ENCODE measurements around the gene MYH15.

Gene MYH15

DNA sequence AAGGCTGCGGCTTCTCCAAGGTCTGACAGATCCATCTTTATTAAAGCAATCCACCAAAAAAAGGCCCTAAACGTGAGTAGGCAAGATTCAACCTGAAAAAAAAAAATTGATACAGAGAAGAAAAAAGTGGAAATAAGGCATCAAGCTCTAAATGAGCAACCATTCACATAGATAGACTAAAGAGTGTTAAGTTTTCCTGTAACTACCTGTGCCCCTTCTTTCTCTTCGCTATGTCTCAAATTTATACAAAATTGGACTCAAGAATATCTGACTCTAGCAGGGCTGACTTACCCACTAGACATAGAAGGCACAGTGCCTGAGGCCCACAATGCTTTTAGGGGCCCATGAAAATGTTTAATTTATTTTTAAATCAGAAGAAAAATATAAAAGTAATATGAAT, at the start of gene MYH15:
Gene MYH15 (minus strand): TSS at position 101 of the 400 bp plus-strand sequence. CDS start 66 bp downstream, at position 35.
- H3K36me3 ChIP-seq (ENCODE audit: control insufficient read depth, insufficient read depth, low read length), result no peaks in the 10 kb centered on the region
- no peak within 1 kb of the TSS for H3K4me3 ChIP-seq (ENCODE audit: low read length)
- H3K4me1 ChIP-seq (ENCODE audit: control insufficient read depth, insufficient read depth, low read length), result no peaks in the 10 kb centered on the region
- H3K27me3 ChIP-seq (ENCODE audit: control insufficient read depth, insufficient read depth, low read length), result no peaks in the 10 kb centered on the region
- no peak within 1 kb of the TSS for H3K27ac ChIP-seq (ENCODE audit: low read depth, low read length)
- no peak within 1 kb of the TSS for H3K9ac ChIP-seq (ENCODE audit: low read length)

DNA sequence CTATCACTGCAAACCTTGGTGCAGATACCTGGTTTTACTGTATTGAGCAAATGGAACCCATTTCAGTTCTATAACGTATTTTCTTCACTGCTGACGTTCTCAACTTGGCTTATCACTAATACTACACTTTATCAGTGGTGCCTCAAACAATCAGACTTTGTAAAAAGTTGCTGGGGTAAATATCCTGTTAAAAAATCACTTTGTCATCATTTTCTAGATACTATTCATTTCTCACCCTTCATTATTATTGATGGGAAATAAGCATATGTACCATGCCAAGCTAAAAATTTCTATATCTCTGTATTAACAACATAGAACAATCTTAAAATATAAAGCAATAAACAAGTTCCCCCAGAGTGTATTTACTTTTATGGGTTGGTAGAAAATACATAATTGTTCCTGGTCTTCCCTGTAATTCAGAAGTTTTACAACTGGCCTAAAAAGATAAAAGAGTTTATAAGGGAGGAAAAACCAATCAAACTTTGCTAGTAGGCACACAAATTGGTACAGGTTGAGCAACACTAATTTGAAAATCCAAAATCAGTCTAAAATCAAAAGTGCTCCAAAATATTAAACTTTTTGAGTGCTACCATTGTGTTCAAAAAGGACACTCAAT, 45.7 kb upstream of the MYH15 start:
- no peak overlapping the region for H3K9ac ChIP-seq (ENCODE audit: low read length)
- H3K4me3 ChIP-seq (ENCODE audit: low read length), result no peak overlapping the region
- H3K27ac ChIP-seq (ENCODE audit: low read depth, low read length), result no peak overlapping the region
- H3K36me3 ChIP-seq (ENCODE audit: control insufficient read depth, insufficient read depth, low read length), result no peaks in the 10 kb centered on the region
- no peaks in the 10 kb centered on the region for H3K27me3 ChIP-seq (ENCODE audit: control insufficient read depth, insufficient read depth, low read length)
- H3K4me1 ChIP-seq (ENCODE audit: control insufficient read depth, insufficient read depth, low read length), result no peaks in the 10 kb centered on the region

DNA sequence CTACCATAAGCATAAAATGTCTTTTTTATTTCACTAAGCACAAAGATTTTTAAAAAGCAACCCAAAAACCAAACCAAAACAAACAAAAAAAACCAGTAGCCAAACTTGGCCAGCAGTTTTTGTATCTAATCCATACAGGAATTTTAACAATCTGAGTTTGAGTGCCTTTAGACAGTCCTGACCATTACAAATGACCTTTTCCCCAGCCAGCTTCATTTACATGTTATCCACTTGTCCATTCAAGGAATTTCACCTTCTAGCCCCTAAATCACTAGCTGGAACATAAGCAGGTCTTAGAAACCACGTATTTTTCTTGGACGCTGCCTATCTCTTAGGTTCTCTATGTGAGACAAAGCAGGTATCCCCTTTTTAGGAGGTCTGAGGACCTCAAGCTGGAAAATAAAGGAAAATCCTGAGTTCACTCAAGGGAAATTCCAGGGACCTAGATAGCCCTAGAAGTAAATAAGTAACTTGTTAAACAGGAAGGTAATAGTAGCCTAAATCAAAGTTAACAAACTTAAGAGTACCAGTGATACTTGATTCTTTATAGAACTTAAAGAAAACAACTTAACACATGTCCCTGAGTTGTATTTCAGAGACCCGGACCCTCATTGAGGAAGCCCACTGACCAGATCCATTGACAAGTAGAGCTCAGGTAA, 44.6 kb upstream of the MYH15 start:
- no peaks in the 10 kb centered on the region for H3K4me1 ChIP-seq (ENCODE audit: control insufficient read depth, insufficient read depth, low read length)
- H3K36me3 ChIP-seq (ENCODE audit: control insufficient read depth, insufficient read depth, low read length), result no peaks in the 10 kb centered on the region
- no peaks in the 10 kb centered on the region for H3K27me3 ChIP-seq (ENCODE audit: control insufficient read depth, insufficient read depth, low read length)
- H3K27ac ChIP-seq (ENCODE audit: low read depth, low read length), result no peak overlapping the region
- no peak overlapping the region for H3K9ac ChIP-seq (ENCODE audit: low read length)
- H3K4me3 ChIP-seq (ENCODE audit: low read length), result no peak overlapping the region

DNA sequence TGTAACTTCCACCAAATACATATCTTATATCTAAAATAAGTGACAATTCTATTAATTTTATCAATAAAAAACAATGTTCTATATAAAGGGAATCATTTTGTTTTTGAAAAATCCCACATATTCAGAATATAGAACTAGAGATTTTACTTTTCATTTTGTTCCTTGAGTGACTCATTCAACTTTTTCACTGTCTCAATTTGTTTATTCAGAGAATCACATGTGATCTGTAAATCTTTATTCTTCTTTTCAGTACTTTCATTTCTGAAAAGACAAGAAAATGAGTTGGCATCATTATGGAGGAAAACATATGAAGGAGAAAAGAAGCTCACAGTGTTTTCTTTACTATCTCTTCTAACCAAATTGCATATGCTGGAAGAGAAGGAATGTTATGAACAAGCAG, 43.8 kb upstream of the MYH15 start:
- H3K27me3 ChIP-seq (ENCODE audit: control insufficient read depth, insufficient read depth, low read length), result no peaks in the 10 kb centered on the region
- H3K27ac ChIP-seq (ENCODE audit: low read depth, low read length), result no peak overlapping the region
- H3K4me3 ChIP-seq (ENCODE audit: low read length), result no peak overlapping the region
- no peaks in the 10 kb centered on the region for H3K4me1 ChIP-seq (ENCODE audit: control insufficient read depth, insufficient read depth, low read length)
- H3K36me3 ChIP-seq (ENCODE audit: control insufficient read depth, insufficient read depth, low read length), result no peaks in the 10 kb centered on the region
- no peak overlapping the region for H3K9ac ChIP-seq (ENCODE audit: low read length)

DNA sequence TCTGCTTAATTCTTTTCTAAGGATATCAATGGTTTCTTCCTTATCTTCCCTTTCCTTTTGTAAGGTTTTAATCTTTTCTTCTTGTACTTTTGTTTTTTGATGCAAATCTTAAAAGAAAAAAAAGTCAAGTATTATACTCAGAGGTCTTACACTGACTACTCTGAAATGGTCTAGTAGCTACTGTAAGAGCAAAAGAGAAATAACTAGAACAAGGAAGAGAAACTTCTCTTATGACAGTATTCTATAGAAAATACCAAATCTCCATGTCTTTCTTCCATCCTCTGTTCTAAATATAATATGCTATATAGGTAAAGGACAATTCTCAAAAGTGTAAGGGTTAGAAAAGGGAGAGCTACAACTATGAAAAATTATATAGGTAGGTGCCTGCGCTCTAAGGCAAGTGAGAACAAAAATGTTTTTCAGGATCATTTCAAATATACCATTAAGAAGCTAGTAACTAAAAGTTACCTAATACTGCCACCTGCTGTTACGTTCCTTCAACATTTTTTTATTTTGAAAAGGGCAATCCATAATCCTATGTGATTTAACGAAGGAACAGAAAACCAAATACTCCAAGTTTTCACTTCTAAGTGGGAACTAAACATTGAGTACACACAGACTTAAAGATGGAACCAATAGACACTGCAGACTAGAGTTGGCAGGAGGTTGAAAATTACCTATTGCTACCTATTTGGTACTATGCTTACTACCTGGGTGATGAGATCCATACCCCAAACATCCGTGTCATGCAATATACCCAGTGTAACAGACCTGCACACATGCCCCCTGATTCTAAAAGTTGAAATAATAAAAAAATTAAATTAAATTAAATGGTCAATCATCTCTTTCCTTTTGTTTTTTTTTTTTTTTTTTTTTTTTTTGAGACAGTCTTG, 42.1 kb upstream of the MYH15 start:
- no peak overlapping the region for H3K4me3 ChIP-seq (ENCODE audit: low read length)

DNA sequence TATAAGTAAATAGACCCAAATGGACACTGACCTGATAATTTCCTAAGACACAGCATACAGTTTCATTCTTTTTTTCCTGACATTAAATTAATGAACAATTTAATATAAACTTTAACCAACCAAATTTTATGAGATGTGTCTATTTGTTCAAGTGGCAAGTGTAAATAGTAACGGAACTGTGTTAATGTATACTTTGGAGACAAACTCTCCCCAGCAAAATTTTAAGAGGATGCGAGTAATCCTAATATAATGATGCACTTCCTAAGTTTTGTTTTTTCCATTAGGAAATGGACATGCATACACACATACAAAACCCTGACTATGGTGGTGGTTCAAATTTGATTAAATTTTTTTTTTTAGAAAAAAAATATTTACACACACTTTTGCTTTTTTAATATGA, 38.5 kb upstream of the MYH15 start:
- Histone ChIP-seq H3K36me3 (ENCODE audit: control insufficient read depth, insufficient read depth, low read length) (no peaks in the 10 kb centered on the region), H3K27me3 (ENCODE audit: control insufficient read depth, insufficient read depth, low read length) (no peaks in the 10 kb centered on the region), H3K4me3 (ENCODE audit: low read length) (no peak overlapping the region), H3K4me1 (ENCODE audit: control insufficient read depth, insufficient read depth, low read length) (no peaks in the 10 kb centered on the region), H3K9ac (ENCODE audit: low read length) (no peak overlapping the region), H3K27ac (ENCODE audit: low read depth, low read length) (no peak overlapping the region)

More for the DNA sequence above, 42.1 kb upstream of the MYH15 start:
- Histone ChIP-seq H3K4me1 (ENCODE audit: control insufficient read depth, insufficient read depth, low read length) (no peaks in the 10 kb centered on the region), H3K36me3 (ENCODE audit: control insufficient read depth, insufficient read depth, low read length) (no peaks in the 10 kb centered on the region), H3K9ac (ENCODE audit: low read length) (no peak overlapping the region), H3K27me3 (ENCODE audit: control insufficient read depth, insufficient read depth, low read length) (no peaks in the 10 kb centered on the region), H3K27ac (ENCODE audit: low read depth, low read length) (no peak overlapping the region)

DNA sequence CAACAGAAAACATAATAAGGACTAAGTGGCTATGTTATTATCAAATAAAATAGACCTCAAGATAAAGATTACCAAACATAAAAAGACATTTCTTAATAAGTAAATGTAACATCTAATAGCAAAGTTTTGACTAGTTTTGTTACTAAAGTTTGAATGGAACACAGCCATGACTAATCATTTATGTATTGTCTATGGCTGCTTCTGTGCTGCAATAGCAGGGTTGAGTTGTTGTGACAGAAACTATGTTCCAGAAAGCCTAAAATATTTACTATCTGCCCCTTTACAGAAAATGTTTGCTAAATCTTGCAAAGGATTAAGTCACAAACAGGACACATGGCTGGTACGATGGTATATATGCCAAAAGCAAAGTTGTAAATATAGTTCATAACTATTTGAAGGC, 37.9 kb upstream of the MYH15 start:
- Histone ChIP-seq H3K27me3 (ENCODE audit: control insufficient read depth, insufficient read depth, low read length) (no peaks in the 10 kb centered on the region), H3K9ac (ENCODE audit: low read length) (no peak overlapping the region), H3K36me3 (ENCODE audit: control insufficient read depth, insufficient read depth, low read length) (no peaks in the 10 kb centered on the region), H3K4me1 (ENCODE audit: control insufficient read depth, insufficient read depth, low read length) (no peaks in the 10 kb centered on the region), H3K4me3 (ENCODE audit: low read length) (no peak overlapping the region), H3K27ac (ENCODE audit: low read depth, low read length) (no peak overlapping the region)

DNA sequence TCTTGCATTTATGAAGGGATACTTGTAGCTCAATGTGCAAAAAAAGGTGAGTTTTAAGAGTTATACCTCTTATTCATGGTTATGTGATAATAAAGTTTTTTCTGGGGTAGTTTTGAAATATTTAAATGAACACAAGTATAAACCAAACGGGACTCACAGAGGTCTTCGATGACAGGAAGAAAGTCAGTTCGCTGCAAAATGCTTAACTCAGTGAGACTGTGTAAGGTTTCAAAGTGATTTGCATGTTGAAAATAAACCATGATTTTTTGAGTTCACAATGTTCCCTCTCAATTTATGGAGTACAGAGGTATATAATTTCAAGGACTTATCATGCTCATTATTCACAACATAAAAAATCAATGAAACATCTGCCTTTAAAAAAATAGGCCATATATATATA, 36.3 kb upstream of the MYH15 start:
- Histone ChIP-seq H3K9ac (ENCODE audit: low read length) (no peak overlapping the region), H3K36me3 (ENCODE audit: control insufficient read depth, insufficient read depth, low read length) (no peaks in the 10 kb centered on the region), H3K4me3 (ENCODE audit: low read length) (no peak overlapping the region), H3K4me1 (ENCODE audit: control insufficient read depth, insufficient read depth, low read length) (no peaks in the 10 kb centered on the region), H3K27ac (ENCODE audit: low read depth, low read length) (no peak overlapping the region), H3K27me3 (ENCODE audit: control insufficient read depth, insufficient read depth, low read length) (no peaks in the 10 kb centered on the region)

DNA sequence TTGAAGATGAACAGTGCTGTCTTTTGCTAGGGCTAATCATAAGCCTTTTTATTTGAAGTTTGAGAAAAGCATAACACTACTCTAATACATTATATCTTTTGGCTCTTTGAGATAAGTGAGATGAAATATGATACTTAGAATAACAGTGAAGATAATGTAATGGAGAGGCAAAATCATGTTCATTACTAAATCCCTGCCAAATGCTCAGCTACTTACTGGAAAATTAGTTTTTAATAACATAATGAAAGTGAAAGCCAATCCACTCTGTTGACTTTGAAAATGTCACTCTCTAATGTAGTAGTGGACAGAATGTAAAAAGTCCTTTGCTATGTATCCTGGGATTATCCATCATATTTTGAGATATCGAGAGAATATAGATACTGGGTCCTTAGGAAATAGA, 35.9 kb upstream of the MYH15 start:
- Histone ChIP-seq H3K9ac (ENCODE audit: low read length) (no peak overlapping the region), H3K27me3 (ENCODE audit: control insufficient read depth, insufficient read depth, low read length) (no peaks in the 10 kb centered on the region), H3K36me3 (ENCODE audit: control insufficient read depth, insufficient read depth, low read length) (no peaks in the 10 kb centered on the region), H3K27ac (ENCODE audit: low read depth, low read length) (no peak overlapping the region), H3K4me1 (ENCODE audit: control insufficient read depth, insufficient read depth, low read length) (no peaks in the 10 kb centered on the region), H3K4me3 (ENCODE audit: low read length) (no peak overlapping the region)

DNA sequence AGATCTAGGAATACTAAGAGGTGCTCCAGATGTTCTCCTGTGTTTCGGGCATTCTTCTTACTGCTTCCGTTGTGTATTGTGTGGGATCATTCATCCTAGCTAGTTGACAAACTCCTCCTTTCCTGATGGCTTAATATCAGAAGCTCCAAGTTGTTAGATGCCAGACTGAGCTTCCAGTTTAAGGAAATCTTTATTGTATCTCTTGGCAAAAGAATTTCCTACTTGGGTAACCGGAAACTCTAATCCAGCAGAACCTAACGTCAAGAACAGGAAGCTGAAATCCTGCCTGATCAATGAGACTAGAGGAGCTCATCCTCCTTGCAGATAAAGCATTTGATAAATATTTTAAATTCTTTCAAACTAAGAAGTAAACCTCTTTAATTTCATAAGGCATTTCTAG, 27.7 kb upstream of the MYH15 start:
- H3K27me3 ChIP-seq (ENCODE audit: control insufficient read depth, insufficient read depth, low read length), result no peaks in the 10 kb centered on the region
- H3K4me1 ChIP-seq (ENCODE audit: control insufficient read depth, insufficient read depth, low read length), result no peaks in the 10 kb centered on the region
- H3K36me3 ChIP-seq (ENCODE audit: control insufficient read depth, insufficient read depth, low read length), result no peaks in the 10 kb centered on the region
- no peak overlapping the region for H3K9ac ChIP-seq (ENCODE audit: low read length)
- H3K27ac ChIP-seq (ENCODE audit: low read depth, low read length), result no peak overlapping the region
- no peak overlapping the region for H3K4me3 ChIP-seq (ENCODE audit: low read length)

DNA sequence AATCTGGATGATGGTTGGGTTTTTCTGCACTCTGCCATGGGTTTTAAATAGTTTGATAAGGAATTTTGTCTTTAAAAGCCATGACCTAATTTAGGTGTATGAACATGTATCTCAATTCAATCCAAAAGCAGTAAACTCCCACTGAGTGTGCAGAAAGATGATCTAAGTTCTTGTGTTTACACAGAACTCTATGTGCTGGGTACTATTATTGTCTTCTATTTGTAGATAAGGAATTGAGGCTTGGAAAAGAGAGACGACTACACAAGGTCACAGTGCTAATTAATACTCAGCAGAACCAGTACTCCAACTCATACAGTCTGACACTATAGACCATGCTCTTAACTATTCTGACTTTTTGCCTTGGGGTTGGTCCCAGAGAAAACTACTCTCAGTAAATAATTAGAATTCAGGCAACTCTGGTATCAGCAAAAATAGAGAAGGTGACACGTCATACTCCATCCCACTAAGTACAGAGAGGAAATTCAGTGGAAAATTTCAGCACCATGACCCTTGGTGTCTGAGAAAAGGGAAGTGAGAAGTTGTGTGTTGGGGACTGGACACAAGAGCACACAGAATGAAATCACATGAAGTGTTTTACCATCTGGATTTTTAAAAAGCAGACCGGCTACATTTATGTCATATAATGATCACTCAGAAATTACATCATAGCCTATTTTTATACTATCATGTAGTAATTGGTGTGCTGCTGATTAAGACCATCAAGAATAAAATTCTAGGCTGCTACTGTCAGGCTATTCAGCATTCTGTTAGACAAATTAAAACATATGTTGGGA, 18.3 kb upstream of the MYH15 start:
- Histone ChIP-seq H3K9ac (ENCODE audit: low read length) (no peak overlapping the region), H3K4me1 (ENCODE audit: control insufficient read depth, insufficient read depth, low read length) (peaks cover 5% of the 10 kb centered on the region), H3K27me3 (ENCODE audit: control insufficient read depth, insufficient read depth, low read length) (no peaks in the 10 kb centered on the region), H3K36me3 (ENCODE audit: control insufficient read depth, insufficient read depth, low read length) (no peaks in the 10 kb centered on the region), H3K4me3 (ENCODE audit: low read length) (no peak overlapping the region), H3K27ac (ENCODE audit: low read depth, low read length) (no peak overlapping the region)

DNA sequence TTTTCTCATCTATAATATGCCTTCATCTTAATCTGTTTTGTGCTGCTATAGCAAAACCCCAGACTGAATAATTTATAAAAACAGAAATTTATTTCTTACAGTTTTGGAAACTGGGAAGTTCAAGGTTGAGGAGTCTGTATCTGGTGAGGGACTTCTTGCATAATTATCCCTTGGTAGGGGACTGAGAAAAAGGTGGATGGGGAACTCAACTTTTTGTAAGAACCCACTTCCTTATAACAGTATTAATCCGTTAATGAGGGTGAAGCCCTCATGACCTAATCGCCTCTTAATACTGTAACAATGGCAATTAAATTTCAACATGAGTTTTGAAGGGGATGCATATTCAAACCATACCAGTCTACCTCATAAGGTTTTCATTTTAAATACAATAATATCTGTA, 17.4 kb upstream of the MYH15 start:
- no peak overlapping the region for H3K27ac ChIP-seq (ENCODE audit: low read depth, low read length)
- peaks cover 5% of the 10 kb centered on the region for H3K4me1 ChIP-seq (ENCODE audit: control insufficient read depth, insufficient read depth, low read length)
- no peak overlapping the region for H3K4me3 ChIP-seq (ENCODE audit: low read length)
- no peak overlapping the region for H3K9ac ChIP-seq (ENCODE audit: low read length)
- no peaks in the 10 kb centered on the region for H3K36me3 ChIP-seq (ENCODE audit: control insufficient read depth, insufficient read depth, low read length)
- no peaks in the 10 kb centered on the region for H3K27me3 ChIP-seq (ENCODE audit: control insufficient read depth, insufficient read depth, low read length)

Measured in rectal smooth muscle tissue (tissue), 1 donor.